Epithelial cell of proximal tubule (primary cell): ENCODE data around the gene CDKL5. TPM values are rescaled to one million over a fixed set of nuclear protein-coding genes. Genes with fewer than 3 reads are reported as not detected.

Source experiments
- DNase-seq: peaks from one replicate; pipeline ENCODE4 v3.0.0-alpha.2; 2011; ENCODE audit warnings: low read depth
- H3K4me3 ChIP-seq: 2 replicates; pipeline ENCODE4 v1.5.1; 2011; ENCODE audit warnings: low read depth, mild to moderate bottlenecking, low read length
- CTCF ChIP-seq: conservative IDR thresholded peaks from 2 replicates; pipeline ENCODE4 v1.5.1; 2012; ENCODE audit warnings: low read depth, mild to moderate bottlenecking, low read length
- total RNA-seq: library from RNA; depleted of rRNA; stranded (reverse); fragments of >200 nt; gene quantifications from 2 replicates; pipeline ENCODE4 v1.2.3, GENCODE V29; 2015

The CDKL5 gene
- total RNA-seq, 1 donor from 2014 or later: 5.0 TPM

GRCh38 chrX:18643853-18644252 lies 218.4 kb downstream of the CDKL5 start:
- peak; percentile 23 for DNase-seq
- H3K4me3 ChIP-seq: no peak overlapping the region
- no peak for TF ChIP-seq CTCF

DNA sequence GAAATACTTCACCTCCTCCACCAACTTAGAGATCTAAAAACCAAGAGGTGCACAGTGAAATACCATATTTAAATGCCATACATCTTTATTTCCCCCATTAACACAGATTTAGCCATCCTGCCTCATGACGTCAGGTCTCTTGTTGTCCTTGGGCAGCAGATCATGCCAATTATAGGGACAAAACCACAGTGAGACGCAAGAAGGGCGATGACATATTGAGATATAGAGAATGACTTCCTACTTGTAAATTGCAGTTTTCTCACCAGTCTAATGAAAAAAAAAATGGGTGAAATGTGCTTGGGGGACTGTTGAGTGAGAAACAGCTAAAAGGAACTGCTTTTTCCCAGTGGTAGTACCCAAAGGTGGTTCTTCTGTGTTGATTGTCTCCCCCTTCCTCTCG lies 222.2 kb downstream of the CDKL5 start:
- no peak for TF ChIP-seq CTCF
- no peak overlapping the region for H3K4me3 ChIP-seq
- DNase-seq: no peak

DNA sequence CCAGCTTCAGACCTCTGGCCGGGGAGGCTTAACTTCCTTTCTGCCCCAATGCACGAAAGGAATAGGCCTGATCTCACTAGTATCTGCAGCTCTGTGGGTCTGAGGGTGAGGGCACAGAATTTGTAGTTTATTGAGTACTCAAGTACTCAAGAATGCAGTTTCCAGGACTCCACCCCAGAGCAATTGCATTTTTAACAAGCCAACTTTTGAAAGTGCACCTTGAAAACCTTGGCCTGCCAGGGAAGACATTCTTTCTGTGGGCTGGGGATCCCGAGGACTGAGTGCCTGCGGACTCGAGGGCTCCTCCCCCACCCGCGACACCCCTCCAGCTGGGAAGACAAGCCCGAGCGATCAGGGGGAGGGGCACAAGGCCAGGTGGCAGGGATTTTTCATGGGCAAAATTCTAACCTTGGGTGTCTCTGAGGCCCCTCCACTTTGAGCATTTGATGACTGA lies 224.1 kb downstream of the CDKL5 start:
- no peak overlapping the region for H3K4me3 ChIP-seq
- no peak for TF ChIP-seq CTCF
- DNase-seq: no peak

DNA sequence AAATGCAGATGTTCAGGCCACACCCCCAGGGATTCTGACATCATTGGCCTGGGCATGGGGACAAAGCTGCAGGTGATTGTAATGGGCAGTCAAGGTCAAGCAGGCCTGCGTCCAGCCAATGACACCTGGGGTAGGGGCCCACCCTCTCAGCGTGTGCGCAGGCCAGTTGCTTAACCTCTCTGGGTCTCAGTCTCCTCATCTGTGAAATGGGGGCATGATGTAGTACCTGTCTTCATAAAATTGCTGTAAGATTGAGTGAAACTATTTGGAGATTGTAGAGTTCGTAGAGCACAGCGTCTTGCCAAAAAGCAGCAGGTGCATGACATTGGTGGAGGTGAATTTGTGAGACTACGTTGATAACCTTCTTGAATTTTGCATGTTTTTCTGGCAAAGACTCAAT lies 225.3 kb downstream of the CDKL5 start:
- DNase-seq: no peak
- TF ChIP-seq CTCF: no peak
- no peak overlapping the region for H3K4me3 ChIP-seq

DNA sequence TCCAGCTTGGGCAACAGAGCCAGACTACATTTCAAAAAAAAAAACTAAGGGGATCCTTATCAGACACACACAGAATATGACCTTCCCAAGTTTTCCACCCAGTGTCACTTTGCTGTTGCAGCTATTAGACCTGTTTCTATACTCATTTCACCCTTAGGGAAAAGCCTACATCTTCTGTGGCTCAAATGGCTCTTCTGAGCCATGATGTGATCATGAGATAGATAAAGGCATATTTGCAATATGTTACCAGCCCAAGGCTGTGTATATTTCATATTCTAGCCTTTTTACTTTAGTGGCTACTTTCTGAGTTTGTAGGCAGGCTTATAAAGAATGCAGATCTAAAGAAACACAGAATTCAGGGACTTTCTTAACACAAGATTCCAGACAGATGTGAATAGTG lies 227.2 kb downstream of the CDKL5 start:
- TF ChIP-seq CTCF: no peak
- no peak for DNase-seq
- H3K4me3 ChIP-seq: no peak overlapping the region

DNA sequence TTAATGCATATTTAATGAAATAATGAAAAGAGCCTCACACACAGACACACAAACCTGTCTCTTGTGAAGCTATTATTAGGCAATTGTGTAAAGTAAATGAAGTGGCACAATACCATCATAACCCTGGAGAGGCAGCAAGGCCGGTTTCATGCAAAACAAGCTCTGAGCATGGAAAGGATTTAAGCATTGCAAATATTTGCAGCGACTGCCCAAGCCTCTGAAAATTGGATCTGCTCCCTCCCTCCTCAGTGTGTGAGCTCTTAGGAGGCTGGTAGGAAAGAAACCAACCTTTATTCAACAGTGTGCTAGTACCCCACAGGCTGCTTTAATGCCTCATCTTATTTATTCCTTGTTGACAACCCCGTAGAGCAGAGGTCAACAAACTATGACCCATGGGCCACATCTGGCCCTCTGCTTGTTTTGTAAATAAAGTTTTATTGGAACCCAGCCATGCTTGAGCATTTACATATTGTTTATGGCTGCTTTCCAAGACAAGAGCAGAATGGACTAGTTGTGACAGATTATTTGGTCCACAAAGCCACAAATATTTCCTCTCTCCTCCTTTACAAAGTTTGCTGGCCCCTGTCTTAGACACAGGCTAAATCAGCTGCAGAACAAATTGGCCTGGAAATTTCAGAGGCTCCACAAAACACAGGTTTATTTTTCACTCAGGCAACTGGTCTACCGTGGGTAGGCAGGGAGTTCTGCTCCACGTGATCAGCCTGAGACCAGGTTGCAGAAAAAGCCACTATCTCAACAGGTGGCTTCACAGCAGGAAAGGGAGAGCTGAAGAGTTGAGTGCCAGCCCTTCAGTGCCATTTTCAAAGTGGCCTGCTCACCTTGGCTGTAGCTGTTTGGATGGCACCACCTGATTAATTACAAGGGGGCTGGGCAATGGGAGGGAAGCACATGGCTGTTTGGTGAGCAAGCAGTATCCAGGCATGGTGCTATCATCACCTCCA lies 229.7 kb downstream of the CDKL5 start:
- DNase-seq: no peak
- H3K4me3 ChIP-seq: no peak overlapping the region
- TF ChIP-seq CTCF: no peak

- no peak overlapping the region for H3K4me3 ChIP-seq
- no peak for TF ChIP-seq CTCF
- no peak for DNase-seq
Measured at GRCh38 chrX:18661273-18661672, 235.9 kb downstream of the CDKL5 start.
